Measurements from ENCODE around the gene ING5.

ING5 gene

DNA sequence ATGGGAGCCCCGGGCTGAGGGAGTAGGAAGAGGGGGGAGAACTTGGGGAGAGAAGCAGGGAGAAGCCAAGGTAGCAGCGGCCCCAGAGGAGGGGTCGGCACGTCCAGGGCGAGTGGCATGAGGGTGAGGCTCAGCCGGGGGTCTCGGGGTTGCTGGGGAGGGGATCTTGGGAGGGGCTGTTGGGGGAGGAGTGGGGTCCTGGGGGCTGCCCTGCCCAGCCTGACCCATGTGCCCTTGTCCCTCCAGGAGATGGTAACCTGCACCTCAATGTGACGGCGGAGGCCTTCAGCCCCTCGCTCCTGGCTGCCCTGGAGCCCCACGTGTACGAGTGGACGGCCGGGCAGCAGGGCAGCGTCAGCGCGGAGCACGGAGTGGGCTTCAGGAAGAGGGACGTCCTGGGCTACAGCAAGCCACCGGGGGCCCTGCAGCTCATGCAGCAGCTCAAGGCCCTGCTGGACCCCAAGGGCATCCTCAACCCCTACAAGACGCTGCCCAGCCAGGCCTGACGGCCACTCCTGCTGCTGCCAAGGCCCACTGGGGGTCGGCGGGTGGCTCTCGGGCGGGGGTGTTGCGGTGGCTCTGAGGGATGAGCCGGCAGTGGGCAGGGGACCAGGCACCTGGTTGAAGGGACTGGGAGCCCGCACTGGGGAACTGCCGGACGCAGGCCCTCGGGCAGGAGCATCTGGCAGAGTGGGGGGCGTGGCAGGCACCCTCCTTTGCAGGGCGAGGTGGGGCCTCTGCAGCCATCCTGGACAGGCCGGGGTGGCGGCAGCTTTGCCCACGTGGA is 65.8 kb downstream of the ING5 start:
- Histone ChIP-seq H3K9me3 (ENCODE audit: insufficient read depth, low read length, severe bottlenecking) (no peaks in the 10 kb centered on the region), H3K36me3 (ENCODE audit: insufficient read depth, low read length) (no peaks in the 10 kb centered on the region; the same call in 1 of the 2 replicates), H3K27ac (ENCODE audit: low read length) (no peak overlapping the region), H3K27me3 (ENCODE audit: insufficient read depth, low read length, poor library complexity) (no peaks in the 10 kb centered on the region), H4K20me1 (ENCODE audit: insufficient read depth, low read length) (peaks cover 18% of the 10 kb centered on the region; the same call in 1 of the 2 replicates), H3K79me2 (ENCODE audit: insufficient read depth, low read length) (no peaks in the 10 kb centered on the region), H3K4me1 (ENCODE audit: insufficient read depth, low read length) (no peaks in the 10 kb centered on the region), H3K9ac (ENCODE audit: low read depth, low read length) (no peak overlapping the region), H3K4me3 (ENCODE audit: low read depth in 1 of 2, low read length in 2 of 2) (no peak overlapping the region), H3K4me2 (ENCODE audit: insufficient read depth, low read length) (no peak overlapping the region), H2AFZ (ENCODE audit: low read depth, low read length) (no peak overlapping the region)
- TF ChIP-seq, protein P1, sequence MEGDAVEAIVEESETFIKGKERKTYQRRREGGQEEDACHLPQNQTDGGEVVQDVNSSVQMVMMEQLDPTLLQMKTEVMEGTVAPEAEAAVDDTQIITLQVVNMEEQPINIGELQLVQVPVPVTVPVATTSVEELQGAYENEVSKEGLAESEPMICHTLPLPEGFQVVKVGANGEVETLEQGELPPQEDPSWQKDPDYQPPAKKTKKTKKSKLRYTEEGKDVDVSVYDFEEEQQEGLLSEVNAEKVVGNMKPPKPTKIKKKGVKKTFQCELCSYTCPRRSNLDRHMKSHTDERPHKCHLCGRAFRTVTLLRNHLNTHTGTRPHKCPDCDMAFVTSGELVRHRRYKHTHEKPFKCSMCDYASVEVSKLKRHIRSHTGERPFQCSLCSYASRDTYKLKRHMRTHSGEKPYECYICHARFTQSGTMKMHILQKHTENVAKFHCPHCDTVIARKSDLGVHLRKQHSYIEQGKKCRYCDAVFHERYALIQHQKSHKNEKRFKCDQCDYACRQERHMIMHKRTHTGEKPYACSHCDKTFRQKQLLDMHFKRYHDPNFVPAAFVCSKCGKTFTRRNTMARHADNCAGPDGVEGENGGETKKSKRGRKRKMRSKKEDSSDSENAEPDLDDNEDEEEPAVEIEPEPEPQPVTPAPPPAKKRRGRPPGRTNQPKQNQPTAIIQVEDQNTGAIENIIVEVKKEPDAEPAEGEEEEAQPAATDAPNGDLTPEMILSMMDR (IDR thresholded peaks at IDR 0.05; ENCODE audit: borderline replicate concordance, extremely low read depth, low read length, poor library complexity, severe bottlenecking): no peak
- no peak for TF ChIP-seq EZH2 (IDR thresholded peaks at IDR 0.05; ENCODE audit: borderline replicate concordance, low read depth, low read length, severe bottlenecking)
- DNase-seq (peak; percentile 2), ATAC-seq (ENCODE audit: insufficient read depth, low read depth) (no peak)

DNA sequence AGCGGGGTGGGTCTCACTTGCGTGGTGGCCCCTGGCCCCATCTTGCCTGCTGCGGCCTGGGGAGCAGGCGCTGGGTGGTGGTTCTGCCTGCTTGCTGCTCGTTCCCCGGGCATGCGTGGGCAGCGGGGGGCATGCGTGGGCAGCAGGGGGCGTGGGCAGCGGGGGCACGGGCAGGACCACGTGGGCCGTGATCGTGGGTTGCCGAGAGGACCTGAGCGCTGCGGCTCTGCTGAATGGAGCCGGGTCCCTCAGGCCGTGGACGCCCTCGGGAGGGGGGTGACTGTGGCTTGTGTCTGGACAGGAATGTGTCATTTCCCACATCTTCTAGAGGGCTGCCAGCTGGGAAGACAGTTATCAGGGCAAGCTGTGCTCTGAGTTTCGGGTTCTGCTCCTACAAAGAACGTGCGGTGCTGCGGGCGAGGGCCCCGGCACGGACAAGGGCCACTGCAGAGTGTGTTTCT is 66.4 kb downstream of the ING5 start:
- H3K4me2 ChIP-seq (ENCODE audit: insufficient read depth, low read length): no peak overlapping the region
- peaks cover 13% of the 10 kb centered on the region; the same call in 1 of the 2 replicates for H4K20me1 ChIP-seq (ENCODE audit: insufficient read depth, low read length)
- peak; percentile 20; the same call in 1 of the 3 replicates for ATAC-seq (ENCODE audit: insufficient read depth, low read depth)

DNA sequence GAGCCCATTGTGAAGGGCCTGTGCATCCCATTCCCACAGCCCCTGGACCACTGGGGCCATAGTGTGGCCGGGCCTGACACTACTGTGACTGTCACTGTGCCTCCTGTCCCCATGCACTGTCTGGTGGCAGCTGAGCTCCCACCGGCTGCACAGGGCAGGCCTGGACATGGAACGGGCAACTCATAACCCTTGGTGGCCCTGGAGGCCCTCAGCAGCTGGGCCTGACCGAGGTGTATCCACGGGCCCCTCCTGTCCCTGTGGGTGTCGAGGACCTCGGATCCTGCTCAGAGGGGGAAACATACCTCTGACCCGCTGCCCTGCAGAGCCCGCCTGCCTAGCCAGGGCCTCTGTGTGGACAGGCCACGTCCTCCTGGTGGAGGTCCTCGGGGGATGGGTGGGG is 67.0 kb downstream of the ING5 start:
- peaks cover 9% of the 10 kb centered on the region; the same call in 1 of the 2 replicates for H4K20me1 ChIP-seq (ENCODE audit: insufficient read depth, low read length)
- H3K36me3 ChIP-seq (ENCODE audit: insufficient read depth, low read length): no peaks in the 10 kb centered on the region; the same call in 1 of the 2 replicates
- no peak for TF ChIP-seq EZH2 (IDR thresholded peaks at IDR 0.05; ENCODE audit: borderline replicate concordance, low read depth, low read length, severe bottlenecking)
- TF ChIP-seq, protein P1 (IDR thresholded peaks at IDR 0.05; ENCODE audit: borderline replicate concordance, extremely low read depth, low read length, poor library complexity, severe bottlenecking): no peak
- no peaks in the 10 kb centered on the region for H3K4me1 ChIP-seq (ENCODE audit: insufficient read depth, low read length)
- no peak overlapping the region for H3K4me3 ChIP-seq (ENCODE audit: low read depth in 1 of 2, low read length in 2 of 2)
- H3K9me3 ChIP-seq (ENCODE audit: insufficient read depth, low read length, severe bottlenecking): no peaks in the 10 kb centered on the region
- no peak overlapping the region for H2AFZ ChIP-seq (ENCODE audit: low read depth, low read length)
- ATAC-seq (ENCODE audit: insufficient read depth, low read depth): no peak
- H3K9ac ChIP-seq (ENCODE audit: low read depth, low read length): no peak overlapping the region
- no peak for DNase-seq
- no peak overlapping the region for H3K4me2 ChIP-seq (ENCODE audit: insufficient read depth, low read length)
- H3K27me3 ChIP-seq (ENCODE audit: insufficient read depth, low read length, poor library complexity): no peaks in the 10 kb centered on the region
- no peak overlapping the region for H3K27ac ChIP-seq (ENCODE audit: low read length)
- H3K79me2 ChIP-seq (ENCODE audit: insufficient read depth, low read length): no peaks in the 10 kb centered on the region

More for the DNA sequence above, 66.4 kb downstream of the ING5 start:
- H3K36me3 ChIP-seq (ENCODE audit: insufficient read depth, low read length): no peaks in the 10 kb centered on the region; the same call in 1 of the 2 replicates
- H3K79me2 ChIP-seq (ENCODE audit: insufficient read depth, low read length): no peaks in the 10 kb centered on the region
- no peaks in the 10 kb centered on the region for H3K27me3 ChIP-seq (ENCODE audit: insufficient read depth, low read length, poor library complexity)
- DNase-seq: peak; percentile 3
- H3K9me3 ChIP-seq (ENCODE audit: insufficient read depth, low read length, severe bottlenecking): no peaks in the 10 kb centered on the region
- no peak overlapping the region for H3K27ac ChIP-seq (ENCODE audit: low read length)
- no peak for TF ChIP-seq EZH2 (IDR thresholded peaks at IDR 0.05; ENCODE audit: borderline replicate concordance, low read depth, low read length, severe bottlenecking)
- TF ChIP-seq, protein P1 (IDR thresholded peaks at IDR 0.05; ENCODE audit: borderline replicate concordance, extremely low read depth, low read length, poor library complexity, severe bottlenecking): no peak
- no peak overlapping the region for H3K4me3 ChIP-seq (ENCODE audit: low read depth in 1 of 2, low read length in 2 of 2)
- H2AFZ ChIP-seq (ENCODE audit: low read depth, low read length): no peak overlapping the region
- no peak overlapping the region for H3K9ac ChIP-seq (ENCODE audit: low read depth, low read length)
- H3K4me1 ChIP-seq (ENCODE audit: insufficient read depth, low read length): no peaks in the 10 kb centered on the region
